Body of pancreas (tissue), 4 donors: ENCODE data around the gene PGLYRP4.

ENCODE experiments used
- CTCF ChIP-seq, 7 experiments: fragments of 450-650 bp in 4 of 7; fragments of 200-600 bp in 3 of 7; sonication (generic) in 3 of 7; IDR thresholded peaks; one replicate each; pipeline ENCODE4 v1.5.1; 2016 to 2019; ENCODE audit warnings: antibody characterized with exemption in 7 of 7
- POLR2A ChIP-seq, 3 donors: fragments of 450-650 bp; IDR thresholded peaks; one replicate each; pipeline ENCODE4 v1.6.1; 2016; ENCODE audit warnings: antibody characterized with exemption in 3 of 3, mild to moderate bottlenecking in 2 of 3

- TF ChIP-seq POLR2A (IDR thresholded peaks at IDR 0.05) (no peak), CTCF (IDR thresholded peaks at IDR 0.05) (no peak)
Measured at GRCh38 chr1:153392258-153392657, 43.6 kb upstream of the PGLYRP4 start.
